Stimulated activated naive CD4-positive, alpha-beta T cell treated with Interleukin-2 at 50 U/mL for 16 hours (primary cell): Measurements from ENCODE around the gene COPB2.
A peak's percentile ranks its signal among the peaks of the same experiment; 100 is the strongest.
"Not testable (repeated sequence)": the region's sequence is repeated elsewhere in the genome, so short reads cannot be mapped to it uniquely, and the experiment has no call there.

Experiments
- DNase-seq: peaks from one replicate; lab custom pipeline; 2025; lab: John Stamatoyannopoulos, UW

The COPB2 gene

DNA sequence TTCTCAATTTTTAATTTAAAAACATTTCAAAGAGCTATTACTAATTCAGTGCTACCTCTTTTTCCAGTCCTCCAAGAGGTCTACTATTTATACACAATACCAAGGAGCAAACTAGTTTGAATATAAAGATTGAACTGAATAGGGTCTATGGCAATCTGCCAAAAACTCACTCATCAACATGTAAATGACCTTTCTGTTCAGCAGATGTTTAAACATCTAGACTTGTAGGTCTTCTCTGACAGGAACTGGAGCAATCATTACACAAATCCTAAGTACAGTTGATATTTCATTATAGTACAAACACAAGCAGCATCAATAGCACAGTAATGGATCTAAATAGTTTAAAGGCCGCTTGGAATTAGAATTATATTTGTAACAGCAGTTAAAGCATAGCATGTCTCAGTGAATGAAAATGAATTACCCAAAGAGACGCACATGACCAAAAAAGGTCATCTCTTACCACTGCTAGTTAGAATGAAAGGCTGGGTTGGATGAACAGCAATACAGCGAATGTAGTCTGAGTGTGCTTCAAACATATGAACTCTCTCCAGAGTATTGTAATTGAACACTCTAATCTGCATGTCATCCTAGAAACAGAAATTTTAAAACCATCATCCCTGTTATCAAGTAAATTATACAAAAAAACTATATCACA, 10.7 kb downstream of the COPB2 start:
- DNase-seq, result no peak

GRCh38 chr3:139377378-139377777, 12.1 kb downstream of the COPB2 start:
- no peak for DNase-seq

GRCh38 chr3:139374099-139374498, 15.3 kb downstream of the COPB2 start:
- DNase-seq, result no peak

DNA sequence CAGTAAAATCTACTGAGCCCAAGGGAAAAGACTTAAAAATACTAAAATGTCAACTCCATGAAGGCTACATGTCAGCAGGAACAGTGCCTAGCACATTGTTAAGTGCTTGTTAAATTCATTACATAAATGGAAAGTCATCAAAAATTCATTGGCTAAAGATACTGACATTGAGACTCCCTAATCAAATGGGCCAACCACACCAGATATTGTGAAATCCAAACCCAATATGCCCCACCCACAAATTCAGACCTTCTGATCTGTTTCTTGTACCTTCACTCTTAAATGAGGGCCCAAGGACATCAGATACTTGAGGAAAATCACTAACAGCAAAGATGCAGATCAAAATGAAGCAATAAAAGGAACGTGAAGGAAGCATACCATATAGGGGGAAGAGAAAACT, 24.9 kb downstream of the COPB2 start:
- DNase-seq, result no peak

DNA sequence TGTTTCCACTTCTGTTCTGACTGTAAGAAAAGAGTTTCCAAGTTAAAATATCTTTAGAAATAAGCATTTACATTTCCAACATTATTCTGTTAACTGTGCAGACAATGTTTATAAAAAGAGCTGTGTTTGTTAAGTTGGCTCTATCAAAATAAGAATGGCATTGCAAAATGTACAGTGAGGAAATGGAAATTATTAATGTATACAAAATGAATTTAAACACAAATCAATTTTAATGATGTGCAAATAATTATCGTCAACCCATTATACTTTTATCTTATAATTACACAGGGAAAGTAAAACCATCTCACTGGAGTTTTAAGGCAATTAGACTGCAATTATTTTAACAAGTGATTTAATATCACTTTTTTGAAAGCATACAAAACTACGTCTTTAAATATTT, 28.2 kb downstream of the COPB2 start:
- DNase-seq, result no peak

DNA sequence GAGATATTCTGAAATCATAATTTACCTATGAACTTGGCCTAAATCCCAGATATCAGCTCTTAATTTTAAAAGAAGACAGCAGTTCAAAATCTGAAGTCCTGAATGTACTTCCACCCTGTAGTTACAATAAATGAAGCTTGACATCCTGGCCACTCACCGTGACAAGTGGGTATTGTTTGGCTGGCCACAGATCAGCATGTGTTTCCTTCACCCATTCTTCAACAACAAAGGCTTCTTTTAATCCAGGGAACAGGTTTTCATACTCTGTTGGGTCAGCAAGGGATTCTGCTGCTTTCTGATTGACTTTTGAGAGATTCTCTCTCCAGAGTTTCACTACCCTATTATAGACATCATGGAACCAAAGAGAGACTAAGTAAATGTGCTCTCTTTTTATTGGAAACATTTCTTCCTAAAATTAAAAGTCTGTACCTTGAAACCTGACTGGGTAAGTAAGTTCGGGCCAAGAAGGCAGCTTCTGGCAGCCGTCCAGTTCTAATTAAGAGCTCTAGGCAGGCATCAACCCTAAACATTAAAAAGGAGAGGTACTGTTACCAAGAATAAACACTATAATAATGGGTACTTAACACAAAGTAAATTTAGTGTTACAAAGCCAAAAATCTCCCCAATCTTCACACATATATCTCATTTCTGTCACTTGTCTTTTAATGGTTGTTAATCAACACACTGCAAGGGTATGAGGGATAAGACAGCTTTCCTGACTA, 30.4 kb downstream of the COPB2 start:
- no peak for DNase-seq

DNA sequence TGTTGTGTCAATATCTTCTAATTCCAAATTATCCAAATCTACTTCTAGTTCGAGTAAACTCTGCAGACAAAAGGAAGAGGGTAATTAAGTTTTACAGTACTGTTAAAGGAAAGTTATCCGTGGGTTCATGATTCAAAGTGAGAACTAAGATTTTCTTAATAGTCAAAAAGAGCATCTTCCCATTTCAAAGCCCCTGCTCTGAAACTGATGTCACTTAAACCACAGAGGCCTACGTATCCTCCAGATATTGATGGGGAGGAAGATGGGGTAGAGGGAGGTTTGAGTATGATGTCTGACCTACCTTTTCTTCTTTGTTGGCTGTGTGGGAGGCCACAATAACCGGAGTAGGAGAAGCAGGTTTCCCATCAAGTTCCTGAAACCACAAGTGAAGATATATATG, 31.5 kb downstream of the COPB2 start:
- DNase-seq, result no peak

DNA sequence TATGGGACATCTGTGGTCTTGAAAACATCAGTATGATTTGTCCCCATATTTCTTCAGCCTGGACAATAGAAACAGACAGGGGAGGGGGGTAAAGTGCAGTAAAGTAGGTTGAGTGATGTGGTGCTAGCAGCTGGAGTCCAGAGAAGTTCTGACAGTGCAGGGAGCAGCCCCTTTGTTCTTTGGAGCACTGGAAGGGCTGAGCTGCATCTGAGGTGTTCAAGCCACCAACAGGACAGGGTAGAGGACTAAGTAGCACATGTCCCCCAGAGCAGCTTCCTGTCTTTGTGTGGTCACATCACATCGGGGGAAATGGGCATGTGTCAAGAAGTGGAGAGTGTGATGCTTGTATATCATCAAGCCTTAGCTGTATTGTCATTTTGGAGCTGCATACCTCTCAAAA, 33.6 kb downstream of the COPB2 start:
- DNase-seq, result no peak

- no peak for DNase-seq
Measured at GRCh38 chr3:139355476-139355875, 34.0 kb downstream of the COPB2 start.

DNA sequence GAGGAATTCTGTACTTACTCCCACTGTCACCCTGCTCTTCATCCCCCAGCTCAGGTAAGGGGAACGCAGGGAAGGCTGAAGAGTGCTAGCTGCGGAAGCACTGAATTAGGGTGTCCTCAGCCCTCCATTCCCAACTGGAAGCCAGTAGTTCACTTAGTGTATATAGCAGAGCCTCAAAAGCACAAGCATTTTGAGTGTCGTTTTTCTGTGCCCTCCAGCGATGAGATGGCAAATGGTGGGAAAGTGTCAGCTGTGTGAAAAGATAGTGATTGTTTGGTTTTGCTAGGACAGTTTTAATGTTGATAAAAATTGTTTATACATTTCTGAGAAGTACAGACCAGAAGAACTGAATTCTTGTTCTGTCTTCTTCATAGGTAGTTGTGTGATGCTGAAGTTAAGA, 34.8 kb downstream of the COPB2 start:
- no peak for DNase-seq

- no peak for DNase-seq
Measured at GRCh38 chr3:139353920-139354556, 35.4 kb downstream of the COPB2 start.

- no peak for DNase-seq
Measured at GRCh38 chr3:139346771-139347170, 42.7 kb downstream of the COPB2 start.

DNA sequence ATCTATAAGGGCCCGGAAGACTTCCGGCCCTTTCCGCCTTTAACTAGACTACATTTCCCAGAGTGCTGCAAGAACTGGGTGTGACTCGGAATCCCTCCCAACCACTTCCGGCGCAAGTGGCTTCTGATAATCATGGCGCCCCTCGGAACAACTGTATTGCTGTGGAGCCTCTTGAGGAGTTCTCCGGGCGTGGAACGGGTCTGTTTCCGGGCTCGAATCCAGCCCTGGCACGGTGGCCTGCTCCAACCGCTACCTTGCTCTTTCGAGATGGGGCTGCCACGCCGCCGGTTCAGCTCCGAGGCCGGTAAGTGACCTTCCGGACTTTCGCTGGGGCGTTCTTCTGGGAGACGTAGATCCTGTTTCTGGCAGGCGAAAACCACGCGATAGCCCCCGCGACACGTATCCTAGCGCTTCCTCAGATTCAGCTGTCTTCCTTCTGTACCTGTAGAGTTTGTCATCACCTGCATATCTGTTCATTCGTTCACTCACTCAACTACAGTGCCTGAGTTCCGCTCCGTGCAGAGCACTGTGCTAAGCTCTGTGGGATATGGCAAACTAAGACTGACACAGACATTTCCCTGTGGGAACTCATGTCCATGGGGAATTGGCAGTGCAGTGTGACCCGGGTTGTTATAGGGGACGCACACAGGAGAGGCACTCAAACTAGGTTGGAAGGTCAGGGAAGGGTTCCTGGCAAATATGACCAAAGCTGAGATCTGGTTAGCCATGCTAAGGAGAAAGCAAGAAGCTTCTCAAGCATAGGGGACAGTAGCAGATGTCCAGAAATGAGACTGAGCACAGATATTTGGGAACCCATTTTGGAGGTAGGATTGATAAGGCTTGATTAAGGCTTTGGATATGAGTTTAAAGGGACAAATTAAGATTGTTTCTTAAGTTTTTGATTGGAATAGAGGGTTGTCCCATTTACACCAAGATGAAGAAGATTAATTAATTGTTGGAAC, 45.3 kb downstream of the COPB2 start, which contains the start of gene MRPS22:
TSS of gene MRPS22 (plus strand) at position 126 of the 962 bp plus-strand sequence. CDS start at position 133, 7 bp downstream.
- DNase-seq, result peak; percentile 80

DNA sequence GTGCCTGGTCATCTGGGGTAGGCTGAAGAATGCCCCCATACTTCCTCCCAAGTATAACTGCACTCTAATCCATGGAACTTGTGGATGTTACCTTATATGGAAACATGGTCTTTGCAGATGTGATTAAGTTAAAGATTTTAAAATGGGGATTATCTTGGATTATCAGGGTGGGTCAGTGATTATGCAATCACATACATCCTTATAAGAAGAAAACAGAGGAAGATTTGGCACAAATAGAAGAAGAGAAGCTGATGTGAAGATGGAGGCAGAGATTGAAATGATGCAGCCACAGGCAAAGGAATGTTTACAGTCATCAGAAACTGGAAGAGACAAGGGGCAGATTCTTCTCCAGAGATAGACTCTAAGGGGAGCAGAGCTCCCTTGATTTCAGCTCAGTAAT, 47.4 kb downstream of the COPB2 start:
- no peak for DNase-seq

DNA sequence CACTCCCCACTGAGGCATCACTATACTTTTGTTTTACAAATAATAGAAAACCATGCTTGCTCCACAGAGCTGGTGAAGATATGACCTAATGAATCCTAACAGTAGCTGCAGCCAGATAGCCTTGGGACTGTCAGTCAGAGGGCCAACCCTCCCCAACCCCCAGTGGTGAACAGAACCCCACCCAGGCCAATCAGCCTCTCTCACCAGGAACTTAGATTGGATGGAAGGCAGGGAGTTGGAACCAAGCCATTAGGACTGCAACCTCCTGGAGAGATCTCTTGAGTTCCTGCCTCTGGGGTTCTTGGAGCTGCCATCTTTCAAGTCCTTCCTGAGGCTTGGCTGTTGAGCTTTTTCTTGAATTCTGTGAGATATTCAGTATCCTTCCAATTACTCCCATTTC, 48.7 kb downstream of the COPB2 start:
- no peak for DNase-seq

GRCh38 chr3:139339219-139339906, 50.1 kb downstream of the COPB2 start:
- DNase-seq, result no peak

DNA sequence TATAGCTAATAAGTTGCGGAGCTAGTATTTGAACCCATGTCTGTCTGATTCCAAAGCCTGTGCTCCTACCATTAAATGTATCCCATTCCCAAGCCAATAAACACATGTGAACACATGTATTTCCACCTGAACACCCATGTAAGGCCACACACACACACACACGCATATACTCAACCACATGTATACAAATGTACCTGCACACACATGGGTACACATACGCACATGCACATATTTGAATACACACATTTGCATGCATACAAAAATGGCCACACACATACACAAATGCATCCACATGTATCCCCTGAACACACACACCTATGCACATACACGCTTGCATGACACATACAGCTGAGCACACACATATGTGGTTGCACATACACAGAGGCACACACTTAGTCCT, 51.0 kb downstream of the COPB2 start:
- DNase-seq, result no peak

- not testable (repeated sequence) for DNase-seq
Measured at GRCh38 chr3:139334675-139335074, 54.8 kb downstream of the COPB2 start.

DNA sequence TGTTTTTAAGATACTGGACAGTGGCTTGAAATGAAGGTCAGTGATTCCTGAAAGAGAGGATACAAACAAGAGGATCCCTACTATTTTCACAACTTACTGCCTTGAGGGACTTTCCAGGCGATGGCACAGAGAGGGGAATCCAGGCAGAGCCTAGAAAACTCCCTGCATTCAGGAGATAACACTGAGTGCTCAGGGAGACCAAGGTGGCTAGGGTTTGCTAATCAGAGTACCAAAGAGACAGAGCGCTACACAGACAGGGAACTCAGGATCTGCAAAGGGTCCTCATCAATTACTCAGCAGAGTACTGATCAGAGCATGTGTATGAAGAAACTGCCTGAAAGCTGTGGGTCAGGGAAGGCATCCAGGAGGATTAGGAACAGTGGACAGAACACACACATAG, 57.4 kb downstream of the COPB2 start:
- DNase-seq, result no peak

- DNase-seq, result peak; percentile 83
Measured at GRCh38 chr3:139329364-139329850, 60.0 kb downstream of the COPB2 start.

- no peak for DNase-seq
Measured at GRCh38 chr3:139328356-139328755, 61.1 kb downstream of the COPB2 start.
